Pons (tissue), 1 donor: ENCODE results near the gene LDLRAD3.
"Not testable (repeated sequence)": the region's sequence is repeated elsewhere in the genome, so short reads cannot be mapped to it uniquely, and the experiment has no call there.

Experiments
- DNase-seq: peaks from one replicate; pipeline ENCODE4 v3.0.0-alpha.2; 2016; ENCODE audit warnings: low spot score

LDLRAD3 gene

GRCh38 chr11:36019722-36020121, 75.9 kb downstream of the LDLRAD3 start:
- peak; percentile 50 for DNase-seq

GRCh38 chr11:36022882-36023281, 79.0 kb downstream of the LDLRAD3 start:
- DNase-seq = no peak

- no peak for DNase-seq
Observed at GRCh38 chr11:36023922-36024321, 80.1 kb downstream of the LDLRAD3 start.

- DNase-seq = no peak
Observed at GRCh38 chr11:36024716-36025115, 80.9 kb downstream of the LDLRAD3 start.

- no peak for DNase-seq
Observed at GRCh38 chr11:36026315-36026968, 82.6 kb downstream of the LDLRAD3 start.

- DNase-seq = no peak
Observed at GRCh38 chr11:36027731-36028130, 83.9 kb downstream of the LDLRAD3 start.

- DNase-seq = no peak
Observed at GRCh38 chr11:36029616-36030015, 85.8 kb downstream of the LDLRAD3 start.

- DNase-seq = no peak
Observed at GRCh38 chr11:36030731-36031281, 86.9 kb downstream of the LDLRAD3 start.

GRCh38 chr11:36033082-36033751, 89.4 kb downstream of the LDLRAD3 start:
- no peak for DNase-seq

GRCh38 chr11:36033936-36034335, 90.1 kb downstream of the LDLRAD3 start:
- DNase-seq = no peak

- no peak for DNase-seq
Observed at GRCh38 chr11:36034551-36035331, 90.9 kb downstream of the LDLRAD3 start.

GRCh38 chr11:36035454-36035853, 91.6 kb downstream of the LDLRAD3 start:
- DNase-seq = no peak

GRCh38 chr11:36035999-36036398, 92.1 kb downstream of the LDLRAD3 start:
- DNase-seq = no peak

GRCh38 chr11:36037031-36037430, 93.2 kb downstream of the LDLRAD3 start:
- no peak for DNase-seq

GRCh38 chr11:36038541-36038940, 94.7 kb downstream of the LDLRAD3 start:
- DNase-seq = no peak

GRCh38 chr11:36039471-36039870, 95.6 kb downstream of the LDLRAD3 start:
- DNase-seq = no peak

GRCh38 chr11:36041988-36042611, 98.2 kb downstream of the LDLRAD3 start:
- no peak for DNase-seq

GRCh38 chr11:36044636-36045035, 100.8 kb downstream of the LDLRAD3 start:
- DNase-seq = no peak

- not testable (repeated sequence) for DNase-seq
Observed at GRCh38 chr11:36045945-36046344, 102.1 kb downstream of the LDLRAD3 start.

- DNase-seq = no peak
Observed at GRCh38 chr11:36046932-36047331, 103.1 kb downstream of the LDLRAD3 start.

GRCh38 chr11:36047344-36047743, 103.5 kb downstream of the LDLRAD3 start:
- no peak for DNase-seq
